T47D (cell line): ENCODE measurements around the gene SCO2.

ENCODE experiments used
- DNase-seq, 2 experiments: peaks; one replicate each; pipeline versions ENCODE4 v3.0.0 to v3.0.0-alpha.2; 2011 to 2012; ENCODE audit warnings: low read depth in 1 of 2, low spot score in 1 of 2
- JUND ChIP-seq: IDR thresholded peaks from 2 replicates; pipeline ENCODE4 v1.6.1; 2012; ENCODE audit warnings: low read depth
- in situ Hi-C: cut with HindIII; loops from 2 replicates; pipeline ENCODE4 v1.10.0; 2016; ENCODE audit warnings: low sequenced_read_pairs, low pct_unique_long_range_greater_than_20kb

Gene SCO2

GRCh38 chr22:50517495-50518260 lies 7.7 kb downstream of the SCO2 start:
- no peak for TF ChIP-seq JUND
- in situ Hi-C loops, result no loop called here
- DNase-seq, result no peak

GRCh38 chr22:50516891-50517290 lies 8.5 kb downstream of the SCO2 start:
- no peak for DNase-seq
- in situ Hi-C loops, result no loop called here
- no peak for TF ChIP-seq JUND

GRCh38 chr22:50516068-50516467 lies 9.3 kb downstream of the SCO2 start:
- no peak for TF ChIP-seq JUND
- in situ Hi-C loops, result no loop called here
- DNase-seq, result peak; percentile 45 to 73

- in situ Hi-C loops, result no loop called here
- no peak for TF ChIP-seq JUND
- no peak for DNase-seq
Measured at GRCh38 chr22:50513175-50513574, 12.2 kb downstream of the SCO2 start.

- in situ Hi-C loops, result no loop called here
- no peak for TF ChIP-seq JUND
- DNase-seq, result no peak
Measured at GRCh38 chr22:50508897-50509296, 16.5 kb downstream of the SCO2 start.

GRCh38 chr22:50507991-50508884 lies 17.2 kb downstream of the SCO2 start, which contains the start of gene NCAPH2:
Gene NCAPH2 (plus strand): TSS chr22:50508224. CDS start chr22:50508338, 114 bp downstream.
- no peak for TF ChIP-seq JUND
- peak; percentile 96 for DNase-seq
- in situ Hi-C loops, result no loop called here

- in situ Hi-C loops, result no loop called here
- peak in 1 of 2 experiments; percentile 81 for DNase-seq
Measured at GRCh38 chr22:50507421-50507990, 17.9 kb downstream of the SCO2 start, which contains the start of gene LMF2. Gene LMF2 (minus strand): TSS chr22:50507702. CDS start chr22:50507675, 27 bp downstream.

GRCh38 chr22:50506611-50507420 lies 18.6 kb downstream of the SCO2 start:
- in situ Hi-C loops, result no loop called here
- no peak for TF ChIP-seq JUND
- no peak for DNase-seq

More at GRCh38 chr22:50507421-50507990, 17.9 kb downstream of the SCO2 start, which contains the start of gene LMF2:
- TF ChIP-seq JUND, result no peak

- in situ Hi-C loops, result no loop called here
- DNase-seq, result no peak
- no peak for TF ChIP-seq JUND
Measured at GRCh38 chr22:50505776-50506610, 19.4 kb downstream of the SCO2 start.

- DNase-seq, result no peak
- no peak for TF ChIP-seq JUND
- in situ Hi-C loops, result no loop called here
Measured at GRCh38 chr22:50505276-50505775, 20.1 kb downstream of the SCO2 start.

GRCh38 chr22:50504369-50505211 lies 20.8 kb downstream of the SCO2 start:
- DNase-seq, result no peak
- no peak for TF ChIP-seq JUND
- in situ Hi-C loops, result no loop called here
